ENCODE results near the gene ST8SIA4. TPM values are rescaled to one million over a fixed set of nuclear protein-coding genes. Genes with fewer than 3 reads are reported as not detected.

Gene ST8SIA4
- total and polyA plus RNA-seq, 10 of the 15 experiments (the other 5 are each of a cell fraction or from before 2014, with no cell fraction given): 4.4 to 30.9 (median 19.5) TPM

DNA sequence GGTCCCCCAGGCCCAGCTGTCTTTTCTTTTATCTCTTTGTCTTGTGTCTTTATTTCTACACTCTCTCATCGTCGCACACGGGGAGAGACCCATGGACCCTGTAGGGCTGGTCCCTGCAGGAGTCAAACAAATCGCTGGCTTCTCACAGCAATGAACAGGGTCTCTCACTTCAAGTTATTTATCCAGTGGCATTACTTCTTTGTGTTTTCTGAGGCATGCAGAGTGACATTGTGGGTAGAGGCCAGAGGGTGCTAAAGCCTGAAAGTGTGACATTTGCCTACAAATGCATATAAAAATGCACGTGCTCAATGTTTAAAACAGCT lies 127.6 kb downstream of the ST8SIA4 start:
- ATAC-seq: 0 out of 3 replicates have a peak, but pooled peaks have one; percentile 11
- H3K27ac ChIP-seq (ENCODE audit: control insufficient read depth, insufficient read depth): no peak overlapping the region
- BruUV-seq (replicated peaks): no TSS peak
- SMC1A ChIA-PET (ENCODE audit: uncharacterized antibody, unreplicated experiment): interaction anchor here (0.8 to 11.2 kb wide), 20 partner anchors 10 to 615 kb away, joined by 3 to 389 read pairs (median 6); partner anchors contain the start of gene ST8SIA4
- H3K79me2 ChIP-seq (ENCODE audit: control insufficient read depth, insufficient read depth, low read length): no peaks in the 10 kb centered on the region
- DNase-seq (ENCODE audit: low read depth, low spot score): no peak
- RAD21 ChIA-PET (ENCODE audit: unreplicated experiment): interaction anchor here (0.7 to 11.2 kb wide), 17 partner anchors 12 to 529 kb away, joined by 3 to 345 read pairs (median 8); partner anchors contain the start of gene ST8SIA4
- POLR2A ChIA-PET: interaction anchor here (0.9 to 1.4 kb wide), 5 partner anchors 76 to 127 kb away, joined by 4 to 9 read pairs (median 7); partner anchors contain the start of gene ST8SIA4
- H3K4me3 ChIP-seq: no peak overlapping the region
- peaks cover 23% of the 10 kb centered on the region for H3K4me1 ChIP-seq (ENCODE audit: control insufficient read depth, insufficient read depth, low read length)
- no peak overlapping the region for H3K4me2 ChIP-seq (ENCODE audit: control insufficient read depth, insufficient read depth)
- in situ Hi-C loops (cut with MboI) (loop anchor here (5.0 kb wide), 1 partner anchor 52 kb away; no protein-coding TSS in a partner anchor), intact Hi-C loops (cut with micrococcal nuclease; ENCODE audit: unreplicated experiment) (loop anchor here (2.0 to 5.0 kb wide), 3 partner anchors 67 to 269 kb away; no protein-coding TSS in a partner anchor)
- CTCF ChIA-PET: interaction anchor here (0.8 to 11.2 kb wide), 18 partner anchors 13 to 615 kb away, joined by 3 to 232 read pairs (median 7); partner anchors contain the start of gene ST8SIA4
- H2AFZ ChIP-seq (ENCODE audit: control insufficient read depth, low read depth, low read length): no peak overlapping the region; the same call in 1 of the 2 replicates
- no peaks in the 10 kb centered on the region for H3K27me3 ChIP-seq (replicated peaks in 1 of 2; ENCODE audit: control insufficient read depth in 2 of 2, insufficient read depth in 2 of 2, low read length in 1 of 2)
- WGBS (ENCODE audit: insufficient coverage, insufficient replicate concordance, low lambda C conversion rate, missing lambda C conversion rate): 24% methylated on average over 5 of the region's 5 CpGs
- H4K20me1 ChIP-seq (ENCODE audit: control insufficient read depth, insufficient read depth): no peaks in the 10 kb centered on the region
- H3K9me3 ChIP-seq (replicated peaks; ENCODE audit: control insufficient read depth, insufficient read depth, low read length): no peaks in the 10 kb centered on the region
- no peak for FAIRE-seq
- H3K9ac ChIP-seq (ENCODE audit: control insufficient read depth, insufficient read depth, low read length): no peak overlapping the region
- no peaks in the 10 kb centered on the region for H3K36me3 ChIP-seq (ENCODE audit: control insufficient read depth in 2 of 2, insufficient read depth in 2 of 2, low read length in 1 of 2)
- TF ChIP-seq SMARCA5 (IDR thresholded peaks at IDR 0.05) (no peak), BHLHE40 (IDR thresholded peaks at IDR 0.05; ENCODE audit: borderline replicate concordance in 1 of 2, low read depth in 2 of 2, low read length in 1 of 2) (no peak; a peak in 1 of 4 replicates), ZBTB11 (CRISPR knock-in tag; IDR thresholded peaks at IDR 0.05) (no peak), GABPA (IDR thresholded peaks at IDR 0.05; ENCODE audit: low read depth) (no peak), CREM (IDR thresholded peaks at IDR 0.05; ENCODE audit: low read depth) (no peak), SUPT20H (IDR thresholded peaks at IDR 0.05; ENCODE audit: borderline replicate concordance, control insufficient read depth, low read depth, low read length) (no peak), E4F1 (IDR thresholded peaks at IDR 0.05; ENCODE audit: borderline replicate concordance, partially characterized antibody) (no peak), MTA3 (IDR thresholded peaks at IDR 0.05; ENCODE audit: borderline replicate concordance, low read length) (no peak)
- TF ChIP-seq, protein P1, sequence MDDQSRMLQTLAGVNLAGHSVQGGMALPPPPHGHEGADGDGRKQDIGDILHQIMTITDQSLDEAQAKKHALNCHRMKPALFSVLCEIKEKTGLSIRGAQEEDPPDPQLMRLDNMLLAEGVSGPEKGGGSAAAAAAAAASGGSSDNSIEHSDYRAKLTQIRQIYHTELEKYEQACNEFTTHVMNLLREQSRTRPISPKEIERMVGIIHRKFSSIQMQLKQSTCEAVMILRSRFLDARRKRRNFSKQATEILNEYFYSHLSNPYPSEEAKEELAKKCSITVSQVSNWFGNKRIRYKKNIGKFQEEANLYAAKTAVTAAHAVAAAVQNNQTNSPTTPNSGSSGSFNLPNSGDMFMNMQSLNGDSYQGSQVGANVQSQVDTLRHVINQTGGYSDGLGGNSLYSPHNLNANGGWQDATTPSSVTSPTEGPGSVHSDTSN (IDR thresholded peaks at IDR 0.05; ENCODE audit: insufficient replicate concordance, low read depth, low read length): no peak
- TF ChIP-seq, protein P2, sequence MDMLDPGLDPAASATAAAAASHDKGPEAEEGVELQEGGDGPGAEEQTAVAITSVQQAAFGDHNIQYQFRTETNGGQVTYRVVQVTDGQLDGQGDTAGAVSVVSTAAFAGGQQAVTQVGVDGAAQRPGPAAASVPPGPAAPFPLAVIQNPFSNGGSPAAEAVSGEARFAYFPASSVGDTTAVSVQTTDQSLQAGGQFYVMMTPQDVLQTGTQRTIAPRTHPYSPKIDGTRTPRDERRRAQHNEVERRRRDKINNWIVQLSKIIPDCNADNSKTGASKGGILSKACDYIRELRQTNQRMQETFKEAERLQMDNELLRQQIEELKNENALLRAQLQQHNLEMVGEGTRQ (IDR thresholded peaks at IDR 0.05; ENCODE audit: borderline replicate concordance, low read depth, low read length): no peak
- TF ChIP-seq, protein P3, sequence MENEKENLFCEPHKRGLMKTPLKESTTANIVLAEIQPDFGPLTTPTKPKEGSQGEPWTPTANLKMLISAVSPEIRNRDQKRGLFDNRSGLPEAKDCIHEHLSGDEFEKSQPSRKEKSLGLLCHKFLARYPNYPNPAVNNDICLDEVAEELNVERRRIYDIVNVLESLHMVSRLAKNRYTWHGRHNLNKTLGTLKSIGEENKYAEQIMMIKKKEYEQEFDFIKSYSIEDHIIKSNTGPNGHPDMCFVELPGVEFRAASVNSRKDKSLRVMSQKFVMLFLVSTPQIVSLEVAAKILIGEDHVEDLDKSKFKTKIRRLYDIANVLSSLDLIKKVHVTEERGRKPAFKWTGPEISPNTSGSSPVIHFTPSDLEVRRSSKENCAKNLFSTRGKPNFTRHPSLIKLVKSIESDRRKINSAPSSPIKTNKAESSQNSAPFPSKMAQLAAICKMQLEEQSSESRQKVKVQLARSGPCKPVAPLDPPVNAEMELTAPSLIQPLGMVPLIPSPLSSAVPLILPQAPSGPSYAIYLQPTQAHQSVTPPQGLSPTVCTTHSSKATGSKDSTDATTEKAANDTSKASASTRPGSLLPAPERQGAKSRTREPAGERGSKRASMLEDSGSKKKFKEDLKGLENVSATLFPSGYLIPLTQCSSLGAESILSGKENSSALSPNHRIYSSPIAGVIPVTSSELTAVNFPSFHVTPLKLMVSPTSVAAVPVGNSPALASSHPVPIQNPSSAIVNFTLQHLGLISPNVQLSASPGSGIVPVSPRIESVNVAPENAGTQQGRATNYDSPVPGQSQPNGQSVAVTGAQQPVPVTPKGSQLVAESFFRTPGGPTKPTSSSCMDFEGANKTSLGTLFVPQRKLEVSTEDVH (IDR thresholded peaks at IDR 0.05; ENCODE audit: low read depth, partially characterized antibody): no peak

Data from GM12878 (cell line).